NT2/D1 (cell line): ENCODE results near the gene PLEKHD1.

ENCODE experiments used
- SUZ12 ChIP-seq: IDR thresholded peaks from 2 replicates; pipeline ENCODE4 v1.6.1; 2011; ENCODE audit not compliant: insufficient read length, insufficient read depth; ENCODE audit errors: extremely low read depth
- YY1 ChIP-seq: IDR thresholded peaks from 2 replicates; pipeline ENCODE4 v1.6.1; 2011; ENCODE audit not compliant: insufficient read length, insufficient read depth
- ZNF274 ChIP-seq: IDR thresholded peaks from 2 replicates; pipeline ENCODE4 v1.6.1; 2011; ENCODE audit warnings: mild to moderate bottlenecking, low read depth, low read length

GRCh38 chr14:69572030-69572840 lies 87.7 kb downstream of the PLEKHD1 start:
- no peak for TF ChIP-seq ZNF274
- no peak for TF ChIP-seq YY1
- TF ChIP-seq SUZ12 = no peak
